H9 (cell line): ENCODE results near the gene PRKCA. TPM values are rescaled to one million over a fixed set of nuclear protein-coding genes. Genes with fewer than 3 reads are reported as not detected.

Experiments
- DNase-seq: peaks from one replicate; pipeline ENCODE4 v3.0.0-alpha.2; 2017
- H2AFZ ChIP-seq: one replicate; pipeline ENCODE4 v1.6.1; 2013; ENCODE audit warnings: mild to moderate bottlenecking, low read length, control low read depth, moderate library complexity
- H2AK5ac ChIP-seq: 2 replicates; pipeline ENCODE4 v1.6.1; 2013; ENCODE audit warnings: low read length, control low read depth, mixed read lengths; ENCODE audit not compliant: insufficient read length
- H2BK120ac ChIP-seq: one replicate; pipeline ENCODE4 v1.6.1; 2013; ENCODE audit warnings: low read depth, mild to moderate bottlenecking, low read length, control low read depth, inconsistent platforms; ENCODE audit not compliant: poor library complexity, severe bottlenecking
- H2BK12ac ChIP-seq: 2 replicates; pipeline ENCODE4 v1.6.1; 2013; ENCODE audit warnings: low read length, control low read depth, mixed read lengths, low read depth; ENCODE audit not compliant: insufficient read length
- H2BK15ac ChIP-seq: 2 replicates; pipeline ENCODE4 v1.6.1; 2013; ENCODE audit warnings: low read depth, low read length, control low read depth
- H2BK20ac ChIP-seq: one replicate; pipeline ENCODE4 v1.6.1; 2013; ENCODE audit warnings: low read depth, mild to moderate bottlenecking, low read length, control low read depth, inconsistent platforms; ENCODE audit not compliant: poor library complexity, severe bottlenecking
- H2BK5ac ChIP-seq: 2 replicates; pipeline ENCODE4 v1.6.1; 2013; ENCODE audit warnings: low read length, control low read depth, mixed read lengths; ENCODE audit not compliant: insufficient read length
- H3K14ac ChIP-seq: 2 replicates; pipeline ENCODE4 v1.6.1; 2013; ENCODE audit warnings: low read length, control low read depth; ENCODE audit not compliant: insufficient read depth
- H3K18ac ChIP-seq: 2 replicates; pipeline ENCODE4 v1.6.1; 2013; ENCODE audit warnings: low read depth, mild to moderate bottlenecking, mixed read lengths, low read length, control low read depth; ENCODE audit not compliant: insufficient read length
- H3K23ac ChIP-seq: 2 replicates; pipeline ENCODE4 v1.6.1; 2013; ENCODE audit warnings: low read length, control low read depth, mixed read lengths, low read depth; ENCODE audit not compliant: insufficient read length
- H3K23me2 ChIP-seq: 2 replicates; pipeline ENCODE4 v1.6.1; 2013; ENCODE audit warnings: low read depth, mild to moderate bottlenecking, mixed read lengths, low read length, control low read depth; ENCODE audit not compliant: insufficient read length, poor library complexity, severe bottlenecking
- H3K27ac ChIP-seq: 2 replicates; pipeline ENCODE4 v1.5.1; 2013; ENCODE audit warnings: low read length, control low read depth, mixed read lengths, low read depth; ENCODE audit not compliant: insufficient read length
- H3K27me3 ChIP-seq: 2 replicates; pipeline ENCODE4 v1.6.1; 2013; ENCODE audit warnings: low read length, control low read depth, inconsistent platforms; ENCODE audit not compliant: insufficient read depth
- H3K4ac ChIP-seq: 2 replicates; pipeline ENCODE4 v1.6.1; 2013; ENCODE audit warnings: low read depth, mild to moderate bottlenecking, control low read depth, inconsistent platforms, low read length, moderate library complexity
- H3K4me1 ChIP-seq: 2 replicates; pipeline ENCODE4 v1.6.1; 2013; ENCODE audit warnings: low read length, control low read depth, inconsistent platforms; ENCODE audit not compliant: insufficient read depth
- H3K4me2 ChIP-seq: 2 replicates; pipeline ENCODE4 v1.6.1; 2013; ENCODE audit warnings: low read length, control low read depth, mixed read lengths; ENCODE audit not compliant: insufficient read length, insufficient read depth
- H3K56ac ChIP-seq: 2 replicates; pipeline ENCODE4 v1.6.1; 2013; ENCODE audit warnings: low read depth, mild to moderate bottlenecking, mixed read lengths, low read length, control low read depth; ENCODE audit not compliant: insufficient read length
- H3K79me1 ChIP-seq: 2 replicates; pipeline ENCODE4 v1.6.1; 2013; ENCODE audit warnings: low read depth, mild to moderate bottlenecking, moderate library complexity, low read length, control low read depth, inconsistent platforms; ENCODE audit not compliant: insufficient read depth, poor library complexity, severe bottlenecking
- H3K79me2 ChIP-seq: 2 replicates; pipeline ENCODE4 v1.6.1; 2013; ENCODE audit warnings: low read length, control low read depth, inconsistent platforms; ENCODE audit not compliant: insufficient read depth
- H3K9ac ChIP-seq: 2 replicates; pipeline ENCODE4 v1.6.1; 2013; ENCODE audit warnings: low read length, control low read depth, mixed read lengths; ENCODE audit not compliant: insufficient read length; ENCODE audit errors: extremely low read depth
- H3K9me3 ChIP-seq: one replicate; pipeline ENCODE4 v1.6.1; 2013; ENCODE audit warnings: low read depth, low read length, inconsistent platforms; ENCODE audit not compliant: control insufficient read depth
- H3T11ph ChIP-seq: one replicate; pipeline ENCODE4 v1.6.1; 2013; ENCODE audit warnings: mild to moderate bottlenecking, low read length, control low read depth, inconsistent platforms
- H4K20me1 ChIP-seq: one replicate; pipeline ENCODE4 v1.6.1; 2013; ENCODE audit not compliant: control insufficient read depth, insufficient read length, insufficient read depth
- H4K5ac ChIP-seq: 2 replicates; pipeline ENCODE4 v1.6.1; 2013; ENCODE audit warnings: low read depth, mild to moderate bottlenecking, mixed read lengths, low read length, control low read depth; ENCODE audit not compliant: insufficient read length
- H4K8ac ChIP-seq: replicated peaks from 2 replicates; pipeline ENCODE4 v1.6.1; 2013; ENCODE audit warnings: low read length, control low read depth, mixed read lengths, low read depth; ENCODE audit not compliant: insufficient read length
- H4K91ac ChIP-seq: 2 replicates; pipeline ENCODE4 v1.6.1; 2013; ENCODE audit warnings: low read depth, mild to moderate bottlenecking, moderate library complexity, mixed read lengths, low read length, control low read depth; ENCODE audit not compliant: insufficient read length
- H3K27ac Mint-ChIP-seq, 3 experiments: 2 replicates in 2 of 3; 3 replicates in 1 of 3; pipeline ENCODE4 v1.8.0; 2020 to 2021; ENCODE audit warnings: mixed read lengths in 3 of 3, mild to moderate bottlenecking in 1 of 3, moderate library complexity in 1 of 3
- H3K27me3 Mint-ChIP-seq: 2 replicates; pipeline ENCODE4 v1.8.0; 2021; ENCODE audit warnings: low read depth, mild to moderate bottlenecking, moderate library complexity, mixed read lengths
- H3K36me3 Mint-ChIP-seq, 3 experiments: 2 replicates in 2 of 3; 3 replicates in 1 of 3; pipeline ENCODE4 v1.8.0; 2020 to 2021; ENCODE audit warnings: low read depth in 3 of 3, mixed read lengths in 3 of 3; ENCODE audit not compliant: insufficient read depth in 1 of 3
- H3K4me1 Mint-ChIP-seq, 2 experiments: 2 replicates each; pipeline ENCODE4 v1.8.0; 2020; ENCODE audit warnings: mixed read lengths in 2 of 2
- H3K4me3 Mint-ChIP-seq, 2 experiments: 2 replicates in 1 of 2; 3 replicates in 1 of 2; pipeline ENCODE4 v1.8.0; 2020 to 2021; ENCODE audit warnings: mild to moderate bottlenecking in 2 of 2, mixed read lengths in 2 of 2, moderate library complexity in 1 of 2
- H3K9me3 Mint-ChIP-seq, 2 experiments: 2 replicates in 1 of 2; 3 replicates in 1 of 2; pipeline ENCODE4 v1.8.0; 2020; ENCODE audit warnings: mild to moderate bottlenecking in 2 of 2, mixed read lengths in 2 of 2, moderate library complexity in 1 of 2
- WGBS: extraction: QIAGEN DNeasy Blood & Tissue Kit; methylation state at CpG from one replicate; pipeline ENCODE4 v1.1.7; 2013; ENCODE audit warnings: missing lambda C conversion rate, low lambda C conversion rate, mixed read lengths; ENCODE audit not compliant: insufficient read length; ENCODE audit errors: extremely low coverage; 5-methylcytosine and 5-hydroxymethylcytosine counted together
- total RNA-seq: library from RNA; stranded (reverse); gene quantifications from 2 replicates; pipeline ENCODE4 v1.2.1, GENCODE V29; 2021
- TF ChIP-seq, protein P1 (sequence below): fragments of 200-600 bp; sonication (generic); conservative IDR thresholded peaks from 3 replicates; pipeline ENCODE4 v1.8.0; 2021; ENCODE audit warnings: antibody characterized with exemption, mild to moderate bottlenecking

Gene PRKCA
- total RNA-seq, 1 experiment from 2014 or later: 10.5 TPM

DNA sequence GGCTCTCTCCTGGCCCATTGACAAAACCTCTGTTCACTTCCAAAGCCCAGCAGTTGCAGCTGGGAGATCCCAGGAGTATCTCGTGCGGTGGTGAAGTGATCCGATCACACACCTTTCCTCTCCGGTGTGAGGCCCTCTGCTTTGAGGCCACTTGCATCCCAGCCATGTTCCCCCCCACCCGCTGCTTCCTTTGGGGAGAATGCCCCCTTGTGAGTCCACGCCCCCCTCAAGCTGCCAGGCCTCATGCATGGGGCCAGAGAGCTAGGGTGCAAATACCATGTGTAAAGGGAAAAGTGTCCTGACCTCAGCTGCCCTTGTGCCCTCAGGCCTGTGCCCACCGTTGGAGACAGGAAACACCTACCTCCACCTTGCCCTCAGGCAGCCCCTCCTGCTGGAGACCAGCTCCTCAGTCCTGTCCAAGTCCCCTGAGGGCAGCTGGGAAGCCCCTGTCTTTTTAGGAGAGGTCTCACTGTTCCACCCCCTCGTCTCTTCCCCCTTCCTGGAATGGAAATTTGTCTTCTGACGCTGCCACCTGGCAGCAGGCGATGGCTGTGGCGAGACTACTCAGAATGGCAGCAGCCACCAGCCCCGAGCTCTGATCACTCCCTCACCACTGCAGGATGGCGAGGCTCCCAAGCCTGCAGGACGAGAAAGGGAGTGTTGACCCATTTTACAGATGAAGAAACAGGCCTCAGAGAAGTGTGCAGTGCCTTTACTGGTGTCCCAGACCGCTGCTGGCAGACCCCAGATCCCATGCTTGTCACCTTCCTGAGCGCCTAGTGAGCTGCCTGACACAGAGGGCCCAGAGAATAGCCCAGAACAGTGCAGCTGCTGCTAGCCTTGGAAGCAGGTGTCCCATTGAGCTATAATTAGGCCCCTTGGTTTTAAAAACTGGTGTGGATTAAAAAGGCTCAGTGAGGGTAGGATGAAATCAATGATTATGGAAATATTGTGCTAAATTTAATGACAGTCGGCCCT, 411.9 kb downstream of the PRKCA start:
- no peak overlapping the region for H3K27ac ChIP-seq
- H3K4me1 Mint-ChIP-seq: peaks cover 57 to 68% of the 10 kb centered on the region in 2 experiments
- no CpG with 5 or more reads among the region's 17 CpGs for WGBS

More for the DNA sequence above, 411.9 kb downstream of the PRKCA start:
- Histone ChIP-seq H3K18ac (no peak overlapping the region), H3K23ac (no peak overlapping the region), H3T11ph (no peak overlapping the region), H3K56ac (no peak overlapping the region), H3K27me3 (no peaks in the 10 kb centered on the region), H3K4ac (no peak overlapping the region), H2BK5ac (no peak overlapping the region), H2BK12ac (no peak overlapping the region), H2AK5ac (no peak overlapping the region), H3K79me2 (no peaks in the 10 kb centered on the region), H2BK120ac (no peak overlapping the region), H3K4me2 (no peak overlapping the region), H4K8ac (no peak overlapping the region), H3K23me2 (no peaks in the 10 kb centered on the region), H2BK20ac (no peak overlapping the region), H3K9me3 (no peaks in the 10 kb centered on the region), H3K14ac (no peak overlapping the region; the same call in 1 of the 2 replicates), H4K20me1 (no peaks in the 10 kb centered on the region), H3K9ac (no peak overlapping the region), H3K79me1 (no peaks in the 10 kb centered on the region), H4K91ac (peak overlapping the region; percentile 22), H2AFZ (no peak overlapping the region), H3K4me1 (peaks cover 7% of the 10 kb centered on the region), H4K5ac (no peak overlapping the region), H2BK15ac (no peak overlapping the region)
- Mint-ChIP-seq H3K9me3 (no peaks in the 10 kb centered on the region), H3K4me3 (no peak overlapping the region), H3K27me3 (peaks cover 2% of the 10 kb centered on the region; the same call in 1 of the 2 replicates), H3K27ac (peak overlapping the region; percentile 55 to 73 (median 68); a peak in 3 of 7 replicates), H3K36me3 (no peaks in the 10 kb centered on the region; a peak in 1 of 7 replicates)
- DNase-seq: peak; percentile 48
- TF ChIP-seq, protein P1, sequence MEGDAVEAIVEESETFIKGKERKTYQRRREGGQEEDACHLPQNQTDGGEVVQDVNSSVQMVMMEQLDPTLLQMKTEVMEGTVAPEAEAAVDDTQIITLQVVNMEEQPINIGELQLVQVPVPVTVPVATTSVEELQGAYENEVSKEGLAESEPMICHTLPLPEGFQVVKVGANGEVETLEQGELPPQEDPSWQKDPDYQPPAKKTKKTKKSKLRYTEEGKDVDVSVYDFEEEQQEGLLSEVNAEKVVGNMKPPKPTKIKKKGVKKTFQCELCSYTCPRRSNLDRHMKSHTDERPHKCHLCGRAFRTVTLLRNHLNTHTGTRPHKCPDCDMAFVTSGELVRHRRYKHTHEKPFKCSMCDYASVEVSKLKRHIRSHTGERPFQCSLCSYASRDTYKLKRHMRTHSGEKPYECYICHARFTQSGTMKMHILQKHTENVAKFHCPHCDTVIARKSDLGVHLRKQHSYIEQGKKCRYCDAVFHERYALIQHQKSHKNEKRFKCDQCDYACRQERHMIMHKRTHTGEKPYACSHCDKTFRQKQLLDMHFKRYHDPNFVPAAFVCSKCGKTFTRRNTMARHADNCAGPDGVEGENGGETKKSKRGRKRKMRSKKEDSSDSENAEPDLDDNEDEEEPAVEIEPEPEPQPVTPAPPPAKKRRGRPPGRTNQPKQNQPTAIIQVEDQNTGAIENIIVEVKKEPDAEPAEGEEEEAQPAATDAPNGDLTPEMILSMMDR: no peak
